H1 (cell line): ENCODE measurements around the gene MROH2A. TPM values are rescaled to one million over a fixed set of nuclear protein-coding genes. Genes with fewer than 3 reads are reported as not detected.

Experiments
- CTCF ChIA-PET: fragments of 300-600 bp; sonication (Branson Sonifier 250); formaldehyde crosslinking; loops from one replicate; lab custom pipeline; 2021; ENCODE audit not compliant: partially characterized antibody; lab: Charles Lee
- POLR2A ChIA-PET: fragments of 300-600 bp; sonication (Branson Sonifier 250); formaldehyde crosslinking; loops from one replicate; lab custom pipeline; 2021; ENCODE audit warnings: inconsistent platforms; ENCODE audit not compliant: partially characterized antibody; lab: Charles Lee
- DNase-seq, 2 experiments: peaks; one replicate each; pipeline versions ENCODE4 v3.0.0 to v3.0.0-alpha.2; 2010 to 2022; ENCODE audit warnings: low spot score in 2 of 2, low read depth in 1 of 2, mixed read lengths in 1 of 2
- FAIRE-seq: peaks from 2 replicates; lab custom pipeline; 2011; peaks lifted over from hg19 to GRCh38; lab: Jason Lieb, UNC
- H2AFZ ChIP-seq: 2 replicates; pipeline ENCODE4 v1.8.1; 2012; ENCODE audit warnings: low read length, inconsistent platforms
- H2AK5ac ChIP-seq: 2 replicates; pipeline ENCODE4 v1.6.1; 2013; ENCODE audit warnings: low read depth, low read length
- H2BK120ac ChIP-seq: replicated peaks from 2 replicates; pipeline ENCODE3; 2013; ENCODE audit warnings: low read depth, low read length, inconsistent platforms
- H2BK12ac ChIP-seq: 2 replicates; pipeline ENCODE4 v1.6.1; 2013; ENCODE audit warnings: low read depth, low read length
- H2BK15ac ChIP-seq: 2 replicates; pipeline ENCODE4 v1.6.1; 2013; ENCODE audit warnings: low read length
- H2BK20ac ChIP-seq: 2 replicates; pipeline ENCODE4 v1.6.1; 2013; ENCODE audit warnings: low read length
- H2BK5ac ChIP-seq: 2 replicates; pipeline ENCODE4 v1.6.1; 2013; ENCODE audit warnings: low read depth, low read length
- H3K14ac ChIP-seq: 2 replicates; pipeline ENCODE4 v1.6.1; 2013; ENCODE audit warnings: inconsistent platforms; ENCODE audit not compliant: insufficient read length
- H3K18ac ChIP-seq: 2 replicates; pipeline ENCODE4 v1.6.1; 2013; ENCODE audit warnings: low read length; ENCODE audit errors: extremely low read depth
- H3K23ac ChIP-seq: 2 replicates; pipeline ENCODE4 v1.6.1; 2013; ENCODE audit warnings: inconsistent platforms; ENCODE audit not compliant: insufficient read length
- H3K23me2 ChIP-seq: 2 replicates; pipeline ENCODE4 v1.6.1; 2013; ENCODE audit warnings: low read depth, low read length
- H3K27ac ChIP-seq: 2 replicates; pipeline ENCODE4 v1.6.1; 2011; ENCODE audit warnings: low read depth, low read length, inconsistent platforms
- H3K27me3 ChIP-seq, 4 experiments: replicated peaks in 1 of 4; 1 replicate in 1 of 4; 2 replicates in 3 of 4; pipeline versions ENCODE4 v1.6.1 to v1.8.1; 2011 to 2013; ENCODE audit warnings: low read length in 3 of 4, mild to moderate bottlenecking in 3 of 4, inconsistent platforms in 2 of 4, mixed read lengths in 2 of 4, moderate library complexity in 1 of 4; ENCODE audit not compliant: control insufficient read depth in 3 of 4, insufficient read depth in 3 of 4; ENCODE audit errors: extremely low read depth in 1 of 4
- H3K36me3 ChIP-seq, 4 experiments: 2 replicates each; pipeline versions ENCODE4 v1.6.1 to v1.8.1; 2011 to 2013; ENCODE audit warnings: mild to moderate bottlenecking in 4 of 4, low read length in 3 of 4, moderate library complexity in 2 of 4, control low read depth in 1 of 4, inconsistent platforms in 1 of 4; ENCODE audit not compliant: insufficient read depth in 4 of 4, control insufficient read depth in 2 of 4
- H3K4ac ChIP-seq: replicated peaks from 2 replicates; pipeline ENCODE3; 2013; ENCODE audit warnings: low read length, low read depth, mixed read lengths, inconsistent platforms; ENCODE audit not compliant: insufficient read length
- H3K4me1 ChIP-seq, 4 experiments: replicated peaks in 1 of 4; 1 replicate in 1 of 4; 2 replicates in 3 of 4; pipeline versions ENCODE4 v1.6.1 to v1.8.1; 2011 to 2013; ENCODE audit warnings: low read length in 3 of 4, inconsistent platforms in 2 of 4, mixed read lengths in 1 of 4; ENCODE audit not compliant: insufficient read depth in 4 of 4, control insufficient read depth in 3 of 4
- H3K4me2 ChIP-seq, 2 experiments: 2 replicates each; pipeline versions ENCODE4 v1.6.1 to v1.8.1; 2011 to 2013; ENCODE audit warnings: low read depth in 2 of 2, low read length in 2 of 2, control low read depth in 1 of 2, inconsistent platforms in 1 of 2, mild to moderate bottlenecking in 1 of 2; ENCODE audit not compliant: insufficient read depth in 1 of 2
- H3K4me3 ChIP-seq, 4 experiments: fragments of 200-600, 300-600 bp in 1 of 4; sonication (generic), shearing (Covaris generic), sonication (Bioruptor Twin) in 1 of 4; 2 replicates each; pipeline versions ENCODE4 v1.5.1 to v1.8.1; 2011 to 2016; ENCODE audit warnings: low read length in 4 of 4, low read depth in 3 of 4, control low read depth in 2 of 4, inconsistent platforms in 2 of 4, mild to moderate bottlenecking in 2 of 4, mixed read lengths in 1 of 4, moderate library complexity in 1 of 4; ENCODE audit not compliant: insufficient read depth in 2 of 4; ENCODE audit errors: extremely low read depth in 1 of 4
- H3K56ac ChIP-seq: replicated peaks from 2 replicates; pipeline ENCODE3; 2013; ENCODE audit warnings: low read depth, mild to moderate bottlenecking, mixed read lengths, low read length, inconsistent platforms; ENCODE audit not compliant: insufficient read length
- H3K79me1 ChIP-seq: 2 replicates; pipeline ENCODE4 v1.6.1; 2013; ENCODE audit warnings: low read depth, low read length, control low read depth
- H3K79me2 ChIP-seq, 2 experiments: 2 replicates each; pipeline versions ENCODE4 v1.6.1 to v1.8.1; 2012 to 2013; ENCODE audit warnings: low read length in 2 of 2, mild to moderate bottlenecking in 2 of 2, inconsistent platforms in 1 of 2; ENCODE audit not compliant: insufficient read depth in 2 of 2, control insufficient read depth in 1 of 2
- H3K9ac ChIP-seq, 4 experiments: replicated peaks in 1 of 4; 1 replicate in 1 of 4; 2 replicates in 3 of 4; pipeline versions ENCODE4 v1.6.1 to v1.8.1; 2011 to 2013; ENCODE audit warnings: low read depth in 3 of 4, low read length in 3 of 4, control low read depth in 2 of 4, mild to moderate bottlenecking in 2 of 4, moderate library complexity in 2 of 4, inconsistent platforms in 1 of 4; ENCODE audit errors: extremely low read depth in 1 of 4
- H3K9me3 ChIP-seq, 2 experiments: 2 replicates each; pipeline versions ENCODE4 v1.6.1 to v1.8.1; 2012 to 2013; ENCODE audit warnings: mild to moderate bottlenecking in 2 of 2, moderate library complexity in 2 of 2, control low read depth in 1 of 2, inconsistent platforms in 1 of 2, low read depth in 1 of 2, low read length in 1 of 2, mixed read lengths in 1 of 2; ENCODE audit not compliant: insufficient read depth in 2 of 2
- H4K20me1 ChIP-seq, 2 experiments: replicated peaks in 1 of 2; 2 replicates each; pipeline versions ENCODE3 to v1.8.1; 2011 to 2013; ENCODE audit warnings: inconsistent platforms in 2 of 2, low read length in 2 of 2, mild to moderate bottlenecking in 1 of 2; ENCODE audit not compliant: insufficient read depth in 2 of 2, control insufficient read depth in 1 of 2
- H4K5ac ChIP-seq: 2 replicates; pipeline ENCODE4 v1.6.1; 2013; ENCODE audit warnings: low read length, low read depth, mixed read lengths, inconsistent platforms; ENCODE audit not compliant: insufficient read length
- H4K8ac ChIP-seq: 2 replicates; pipeline ENCODE4 v1.8.0; 2013; ENCODE audit warnings: mild to moderate bottlenecking, moderate library complexity, low read length, inconsistent platforms; ENCODE audit not compliant: insufficient read depth; ENCODE audit errors: extremely low read depth
- H4K91ac ChIP-seq: replicated peaks from 2 replicates; pipeline ENCODE3; 2013; ENCODE audit warnings: low read length, mixed read lengths, inconsistent platforms; ENCODE audit not compliant: insufficient read length
- ASH2L ChIP-seq: fragments of 200-600, 300-600 bp; sonication (generic); IDR thresholded peaks from one replicate; pipeline ENCODE4 v1.7.1; 2017; ENCODE audit warnings: low read length
- BCL11A ChIP-seq, 2 experiments: IDR thresholded peaks; one replicate each; pipeline ENCODE4 v1.6.1; 2011; ENCODE audit warnings: low read depth in 2 of 2, low read length in 2 of 2, mild to moderate bottlenecking in 2 of 2
- CBX8 ChIP-seq: fragments of 300-800, 300-1000 bp; sonication (generic); IDR thresholded peaks from 2 replicates; pipeline ENCODE4 v1.7.1; 2016; ENCODE audit warnings: low read depth, low read length, borderline replicate concordance
- CHD1 ChIP-seq: IDR thresholded peaks from 2 replicates; pipeline ENCODE4 v1.6.1; 2012; ENCODE audit warnings: low read depth, low read length, improper control_type of control experiment
- CTCF ChIP-seq, 3 experiments: IDR thresholded peaks; 1 replicate in 2 of 3; 2 replicates in 1 of 3; pipeline versions ENCODE4 v1.5.1 to v1.6.1; 2011; ENCODE audit warnings: low read length in 3 of 3, mild to moderate bottlenecking in 3 of 3, inconsistent platforms in 2 of 3, low read depth in 1 of 3, moderate library complexity in 1 of 3; ENCODE audit not compliant: insufficient read depth in 1 of 3; ENCODE audit errors: control extremely low read depth in 1 of 3
- JUN ChIP-seq: IDR thresholded peaks from 2 replicates; pipeline ENCODE4 v1.6.1; 2011; ENCODE audit warnings: low read depth, mild to moderate bottlenecking, improper control_type of control experiment, low read length
- NRF1 ChIP-seq: IDR thresholded peaks from 2 replicates; pipeline ENCODE4 v1.6.1; 2011; ENCODE audit warnings: mild to moderate bottlenecking, low read depth, low read length, improper control_type of control experiment
- RAD21 ChIP-seq, 2 experiments: IDR thresholded peaks in 1 of 2; conservative IDR thresholded peaks in 1 of 2; 2 replicates each; pipeline ENCODE4 v1.6.1; 2011; ENCODE audit warnings: low read depth in 2 of 2, low read length in 2 of 2, improper control_type of control experiment in 1 of 2, inconsistent platforms in 1 of 2, mild to moderate bottlenecking in 1 of 2, moderate library complexity in 1 of 2
- RBBP5 ChIP-seq: IDR thresholded peaks from 2 replicates; pipeline ENCODE4 v1.7.1; 2012; ENCODE audit warnings: low read depth, mild to moderate bottlenecking, inconsistent platforms, low read length, moderate library complexity, borderline replicate concordance
- RNF2 ChIP-seq: fragments of 200-900, 300-1000 bp; sonication (generic); IDR thresholded peaks from 2 replicates; pipeline ENCODE4 v1.7.1; 2016; ENCODE audit warnings: borderline replicate concordance, low read depth, mild to moderate bottlenecking, antibody characterized with exemption, low read length; ENCODE audit not compliant: poor library complexity, severe bottlenecking; ENCODE audit errors: missing control alignments
- RXRA ChIP-seq: IDR thresholded peaks from 2 replicates; pipeline ENCODE4 v1.6.1; 2011; ENCODE audit warnings: low read depth, mild to moderate bottlenecking, low read length, moderate library complexity; ENCODE audit not compliant: insufficient read depth
- WGBS, 2 experiments: shearing (Covaris generic) in 1 of 2; methylation state at CpG; one replicate each; pipeline versions ENCODE4 v1.1.6 to v1.1.7; 2013 to 2015; ENCODE audit warnings: low lambda C conversion rate in 2 of 2, mixed read lengths in 2 of 2, inconsistent platforms in 1 of 2, low coverage in 1 of 2, missing lambda C conversion rate in 1 of 2; ENCODE audit not compliant: insufficient replicate concordance in 2 of 2, insufficient coverage in 1 of 2, insufficient read length in 1 of 2; ENCODE audit errors: extremely low coverage in 1 of 2, missing lambda C conversion rate in 1 of 2; 5-methylcytosine and 5-hydroxymethylcytosine counted together
- polyA plus RNA-seq, 7 experiments: library from polyadenylated mRNA; depleted of rRNA in 3 of 7; stranded (reverse) in 5 of 7; unstranded in 2 of 7; fragments of >200 nt in 5 of 7; fragments of 200-250 nt in 2 of 7; gene quantifications; 1 replicate in 5 of 7; 2 replicates in 1 of 7; 4 replicates in 1 of 7; pipeline versions ENCODE4 v1.2.1 to v1.2.3, GENCODE V29; 2011 to 2013; ENCODE audit warnings: missing spikeins in 2 of 7, mixed read lengths in 2 of 7
- total RNA-seq: library from RNA; stranded (reverse); fragmentation: NEBNext Ultra II Directional; extraction: Animal tissue kit (Norgen Biotek cat#: 25700); gene quantifications from 2 replicates; pipeline ENCODE4 v1.2.1, GENCODE V29; 2021

Gene MROH2A
- total and polyA plus RNA-seq, 2 of the 8 experiments (the other 6 are each of a cell fraction or from before 2014, with no cell fraction given) = not detected

DNA sequence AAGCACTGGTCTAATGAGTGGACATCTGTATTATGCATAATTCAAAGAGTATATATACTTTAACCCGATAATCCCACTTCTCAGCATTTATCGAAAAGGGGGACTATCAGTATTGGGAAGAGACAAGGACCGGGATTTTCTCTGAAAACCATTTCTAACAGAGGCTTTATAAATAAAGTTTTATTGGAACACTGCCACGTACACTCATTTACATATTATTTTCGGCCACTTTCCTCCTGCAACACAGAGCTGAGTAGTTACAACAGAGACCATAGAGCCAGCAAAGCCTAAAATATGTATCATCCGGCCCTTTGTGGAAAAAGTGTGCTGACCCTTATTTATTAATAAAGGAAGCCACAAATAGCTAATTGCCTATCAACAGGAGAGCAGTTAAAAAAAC lies 73.0 kb downstream of the MROH2A start:
- Histone ChIP-seq H3K9me3 (no peaks in the 10 kb centered on the region), H4K91ac (no peak overlapping the region), H3K27me3 (no peaks in the 10 kb centered on the region), H3K56ac (no peak overlapping the region), H3K23me2 (peaks cover 7% of the 10 kb centered on the region), H2BK15ac (no peak overlapping the region), H4K20me1 (peaks cover 9 to 12% of the 10 kb centered on the region in 2 experiments), H4K8ac (no peak overlapping the region), H2AK5ac (no peak overlapping the region), H3K36me3 (peaks cover 43 to 70% (median 51%) of the 10 kb centered on the region in 4 experiments), H3K27ac (no peak overlapping the region), H3K9ac (no peak overlapping the region), H3K4ac (no peak overlapping the region), H2BK12ac (no peak overlapping the region), H3K79me2 (peaks cover 21 to 53% of the 10 kb centered on the region in 2 experiments), H3K4me2 (no peak overlapping the region), H2BK5ac (no peak overlapping the region), H2BK20ac (no peak overlapping the region), H2BK120ac (no peak overlapping the region), H3K4me3 (no peak overlapping the region), H3K79me1 (peaks cover 3% of the 10 kb centered on the region; the same call in 1 of the 2 replicates), H3K14ac (no peak overlapping the region), H3K23ac (no peak overlapping the region), H2AFZ (no peak overlapping the region), H3K4me1 (peaks cover 0 to 5% (median 2%) of the 10 kb centered on the region in 4 experiments; a peak in 4 of 7 replicates), H3K18ac (no peak overlapping the region), H4K5ac (no peak overlapping the region)
- POLR2A ChIA-PET = interaction anchor here (0.7 to 1.2 kb wide), 2 partner anchors 11 to 16 kb away, joined by 3 read pairs; no protein-coding TSS in a partner anchor
- CTCF ChIA-PET = no interaction called here
- 98% methylated on average over 6 of the region's 6 CpGs; no CpG with 5 or more reads in 1 of the 2 experiments for WGBS, 2 experiments
- FAIRE-seq = no peak
- DNase-seq = no peak
- TF ChIP-seq CHD1 (no peak), JUN (no peak), CTCF (IDR thresholded peaks at IDR 0.05; ENCODE audit: control extremely low read depth in 1 of 3, insufficient read depth in 1 of 3, low read depth in 1 of 3, low read length in 3 of 3) (no peak), RBBP5 (no peak), NRF1 (no peak), RXRA (no peak), ASH2L (no peak), BCL11A (IDR thresholded peaks at IDR 0.05; ENCODE audit: low read depth in 2 of 2, low read length in 2 of 2) (no peak), RAD21 (IDR thresholded peaks at IDR 0.05 in 1 of 2, conservative IDR thresholded peaks at IDR 0.05 in 1 of 2; ENCODE audit: low read depth in 2 of 2, low read length in 2 of 2) (no peak), CBX8 (no peak), RNF2 (no peak)
